IPS-NIHi11 (cell line): ENCODE measurements around the gene B4GALNT1.
A peak's percentile ranks its signal among the peaks of the same experiment; 100 is the strongest.
"Not testable (repeated sequence)": the region's sequence is repeated elsewhere in the genome, so short reads cannot be mapped to it uniquely, and the experiment has no call there.

Source experiments
- DNase-seq: peaks from one replicate; pipeline ENCODE4 v3.0.0; 2012; ENCODE audit warnings: mixed read lengths, low spot score

B4GALNT1 gene

GRCh38 chr12:57637364-57637763, 4.4 kb upstream of the B4GALNT1 start:
- no peak for DNase-seq

- not testable (repeated sequence) for DNase-seq
Measured at GRCh38 chr12:57636731-57637130, 3.7 kb upstream of the B4GALNT1 start.

GRCh38 chr12:57632073-57632957, 686 bp downstream of the B4GALNT1 start:
- peak; percentile 57 for DNase-seq

DNA sequence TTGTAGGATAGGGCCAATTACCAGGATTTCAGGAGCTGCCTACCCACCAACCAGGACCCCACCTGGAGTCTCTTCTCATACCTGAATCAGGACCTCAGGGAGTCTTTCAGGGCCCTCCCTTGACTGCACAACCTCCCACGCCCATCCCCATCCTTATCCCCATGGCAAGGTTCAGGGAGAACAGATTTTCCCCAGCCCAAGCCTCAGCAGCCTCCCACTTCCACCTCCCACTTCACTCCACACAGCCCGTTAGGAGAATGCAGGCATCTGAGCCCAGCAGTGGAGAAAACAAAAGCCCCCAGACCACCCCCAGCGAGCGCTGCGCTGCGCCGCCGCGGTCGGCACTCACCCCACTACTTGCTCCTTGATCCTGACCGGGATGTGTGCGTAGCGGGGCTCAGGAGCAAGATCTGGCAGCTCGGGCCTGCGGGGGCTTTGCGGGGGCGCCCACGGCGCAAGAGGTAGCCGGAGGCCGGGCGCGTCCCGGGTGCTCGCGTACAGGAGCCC, 1.4 kb downstream of the B4GALNT1 start:
- no peak for DNase-seq

DNA sequence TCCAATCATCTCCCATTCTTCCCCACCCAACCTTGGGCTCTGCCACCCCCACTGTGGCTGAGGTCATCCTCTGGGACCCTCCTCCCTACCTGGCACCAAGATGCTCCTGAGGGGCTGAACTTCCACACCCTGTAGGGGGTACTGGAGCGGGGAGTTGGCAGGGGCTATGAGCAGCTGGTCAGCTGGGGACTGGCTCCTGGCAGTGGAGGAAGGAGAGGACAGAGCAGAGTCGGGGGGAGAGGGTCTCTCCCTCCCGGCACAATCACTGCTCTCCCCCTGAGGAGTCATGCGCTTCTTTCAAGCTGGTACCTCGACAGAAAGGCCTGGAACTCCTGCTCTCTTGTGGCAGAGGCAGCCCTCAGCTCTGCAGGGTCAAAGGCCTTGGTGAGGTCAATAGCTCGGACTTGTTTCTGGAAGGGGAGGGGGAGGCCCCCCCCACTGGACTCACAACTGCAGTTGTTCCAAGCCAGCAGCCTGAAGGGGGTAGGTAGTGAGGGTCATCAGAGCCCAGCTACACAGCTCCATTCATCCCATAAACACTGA, 2.0 kb downstream of the B4GALNT1 start:
- DNase-seq, result no peak

- DNase-seq, result no peak
Measured at GRCh38 chr12:57629897-57630471, 3.0 kb downstream of the B4GALNT1 start.

- no peak for DNase-seq
Measured at GRCh38 chr12:57628280-57629191, 4.5 kb downstream of the B4GALNT1 start.

GRCh38 chr12:57627501-57628279, 5.3 kb downstream of the B4GALNT1 start:
- peak; percentile 44 for DNase-seq

DNA sequence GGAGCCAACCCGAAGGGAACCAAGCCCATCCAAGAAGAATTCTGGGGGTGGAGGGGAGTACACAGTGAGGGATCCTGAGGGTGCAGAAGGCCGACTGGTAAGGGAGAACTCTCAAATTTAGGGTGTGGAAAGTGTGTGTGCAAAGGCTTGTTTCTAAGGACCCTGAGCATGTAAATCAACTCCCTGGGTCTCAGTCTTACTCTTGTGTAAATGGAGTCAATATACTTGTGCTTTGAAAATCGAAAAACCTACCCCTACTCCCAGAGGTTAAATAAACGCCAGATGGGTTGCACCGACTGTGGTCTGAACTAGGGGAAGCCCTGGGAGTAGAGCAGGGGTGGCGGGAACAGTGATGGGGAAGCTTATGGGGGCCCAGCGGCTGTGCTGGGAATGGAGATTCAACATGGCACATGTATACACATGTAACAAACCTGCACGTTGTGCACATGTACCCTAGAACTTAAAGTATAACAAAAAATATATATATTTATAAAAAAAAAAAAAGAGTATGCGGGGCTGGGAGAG, 6.0 kb downstream of the B4GALNT1 start:
- DNase-seq, result no peak

DNA sequence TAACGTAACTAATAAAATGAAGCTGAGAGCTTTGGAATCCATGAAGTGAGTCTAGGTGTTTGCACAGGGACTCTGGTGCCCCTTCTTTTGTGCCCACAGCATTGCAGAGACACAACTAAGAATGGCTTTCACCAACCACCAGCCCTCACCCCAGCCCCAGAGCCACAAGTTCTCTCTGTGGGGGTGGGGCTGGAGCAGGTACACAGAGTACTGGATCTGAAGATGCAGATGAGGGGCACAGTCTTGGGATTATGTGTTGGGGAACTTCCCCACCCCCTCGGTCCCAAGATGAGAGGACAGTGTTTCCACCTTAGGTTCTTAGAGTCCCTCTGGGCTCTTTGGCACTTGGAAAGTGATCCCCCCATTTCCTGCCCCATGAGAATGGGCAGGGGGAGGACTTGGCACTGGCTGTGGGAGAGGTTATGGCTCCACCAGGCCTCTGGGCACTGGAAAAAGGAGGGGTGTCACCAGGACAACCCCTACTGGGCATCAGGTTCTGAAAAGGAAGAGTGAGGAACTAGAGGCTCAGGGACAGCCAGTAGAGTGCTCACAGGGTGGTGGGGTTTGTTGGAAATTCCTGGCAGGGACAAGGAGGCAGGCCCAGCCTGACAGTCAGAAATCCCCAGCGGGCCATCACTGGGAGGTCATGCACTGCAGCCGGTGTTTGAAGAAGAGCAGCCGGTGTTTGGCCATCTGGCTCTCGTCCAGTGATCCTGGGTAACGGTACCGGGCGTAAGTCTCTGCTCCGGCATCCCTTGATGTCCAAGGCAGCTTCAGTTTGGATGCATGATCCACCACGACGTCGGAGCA, 6.7 kb downstream of the B4GALNT1 start:
- DNase-seq, result no peak

- DNase-seq, result no peak
Measured at GRCh38 chr12:57625261-57626032, 7.6 kb downstream of the B4GALNT1 start.

- no peak for DNase-seq
Measured at GRCh38 chr12:57624441-57625220, 8.4 kb downstream of the B4GALNT1 start.

DNA sequence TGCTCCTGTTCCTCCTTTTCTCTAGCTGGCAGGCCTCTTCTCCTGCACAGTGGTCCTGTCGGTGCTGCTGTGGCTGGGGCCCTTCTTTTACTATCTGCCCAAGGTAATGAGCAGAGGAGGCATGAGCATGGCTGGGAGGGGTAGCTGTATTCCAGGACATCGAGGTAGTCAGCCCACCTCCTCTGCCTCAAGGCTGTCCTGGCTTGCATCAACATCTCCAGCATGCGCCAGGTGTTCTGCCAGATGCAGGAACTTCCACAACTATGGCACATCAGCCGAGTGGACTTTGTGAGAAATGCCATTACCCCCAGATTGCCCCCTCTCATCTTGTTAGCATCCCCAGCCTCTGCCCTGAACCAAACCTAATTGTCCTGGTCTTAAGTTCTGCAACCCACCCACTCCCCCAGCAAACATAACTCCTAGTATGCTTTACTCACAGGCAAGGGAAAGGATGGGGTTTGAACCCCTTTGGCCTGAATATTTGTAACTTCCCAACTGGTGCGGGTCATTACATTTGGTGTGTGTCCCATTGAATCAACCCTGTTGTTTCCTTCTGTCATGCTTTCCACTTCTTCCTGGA, 9.1 kb downstream of the B4GALNT1 start:
- DNase-seq, result no peak

DNA sequence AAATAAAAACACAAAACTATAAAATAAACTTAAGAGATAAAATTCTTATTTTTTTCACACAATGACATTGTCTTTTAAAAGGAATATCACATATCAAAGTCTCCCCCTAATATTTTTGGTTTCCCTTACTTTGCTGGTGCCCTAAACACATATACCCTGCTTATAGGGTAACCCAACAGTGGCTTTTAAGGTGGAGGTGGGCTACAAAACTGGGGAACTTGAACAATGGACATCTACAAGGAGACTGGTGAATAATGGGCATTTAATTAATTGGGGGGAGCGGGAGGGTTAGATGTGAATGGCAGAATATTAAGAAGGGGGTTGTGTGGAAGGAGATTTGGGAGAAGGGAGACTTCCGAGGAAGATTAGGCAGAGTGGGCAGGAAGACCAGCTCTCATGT, 9.6 kb downstream of the B4GALNT1 start:
- DNase-seq, result no peak

DNA sequence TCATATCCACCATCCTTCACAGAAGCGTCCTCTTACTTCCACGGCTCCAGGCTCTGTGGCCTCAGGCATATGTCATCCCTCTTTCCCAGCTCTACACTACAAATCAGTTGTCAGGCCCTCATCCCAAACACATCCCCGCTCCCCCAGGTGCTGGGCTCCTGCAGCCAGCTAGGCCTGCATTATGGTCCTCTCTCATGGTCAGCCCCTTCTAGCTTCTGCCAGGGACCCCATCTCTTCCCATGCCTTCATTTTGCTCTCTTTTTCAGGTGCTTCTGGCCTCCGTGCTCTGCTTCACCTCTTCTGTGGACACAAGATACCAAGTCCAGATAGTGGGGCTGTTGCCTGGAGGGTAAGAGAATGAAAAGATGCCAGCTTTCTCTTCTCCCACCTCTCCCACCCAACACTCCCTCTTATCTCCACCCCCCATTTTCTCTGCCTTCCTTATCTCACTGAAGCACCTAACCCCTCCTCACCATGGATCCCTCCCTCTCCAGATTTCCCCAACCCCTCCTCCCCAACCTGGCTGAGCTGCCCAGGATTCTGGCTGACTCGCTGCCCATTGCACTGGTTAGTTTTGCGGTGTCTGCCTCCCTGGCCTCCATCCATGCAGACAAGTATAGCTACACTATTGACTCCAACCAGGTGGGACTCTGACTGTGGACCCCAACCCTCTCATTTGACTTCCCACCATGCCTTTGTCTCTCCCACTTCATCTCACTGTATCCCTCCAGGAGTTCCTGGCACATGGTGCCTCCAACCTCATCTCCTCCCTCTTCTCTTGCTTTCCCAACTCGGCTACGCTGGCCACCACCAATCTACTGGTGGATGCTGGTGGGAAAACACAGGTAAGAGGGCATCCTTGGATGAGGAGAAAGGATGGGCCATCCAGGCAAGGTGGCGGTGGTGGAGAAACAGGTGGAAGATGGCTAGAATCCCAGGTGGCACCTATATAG, 10.4 kb downstream of the B4GALNT1 start:
- no peak for DNase-seq

DNA sequence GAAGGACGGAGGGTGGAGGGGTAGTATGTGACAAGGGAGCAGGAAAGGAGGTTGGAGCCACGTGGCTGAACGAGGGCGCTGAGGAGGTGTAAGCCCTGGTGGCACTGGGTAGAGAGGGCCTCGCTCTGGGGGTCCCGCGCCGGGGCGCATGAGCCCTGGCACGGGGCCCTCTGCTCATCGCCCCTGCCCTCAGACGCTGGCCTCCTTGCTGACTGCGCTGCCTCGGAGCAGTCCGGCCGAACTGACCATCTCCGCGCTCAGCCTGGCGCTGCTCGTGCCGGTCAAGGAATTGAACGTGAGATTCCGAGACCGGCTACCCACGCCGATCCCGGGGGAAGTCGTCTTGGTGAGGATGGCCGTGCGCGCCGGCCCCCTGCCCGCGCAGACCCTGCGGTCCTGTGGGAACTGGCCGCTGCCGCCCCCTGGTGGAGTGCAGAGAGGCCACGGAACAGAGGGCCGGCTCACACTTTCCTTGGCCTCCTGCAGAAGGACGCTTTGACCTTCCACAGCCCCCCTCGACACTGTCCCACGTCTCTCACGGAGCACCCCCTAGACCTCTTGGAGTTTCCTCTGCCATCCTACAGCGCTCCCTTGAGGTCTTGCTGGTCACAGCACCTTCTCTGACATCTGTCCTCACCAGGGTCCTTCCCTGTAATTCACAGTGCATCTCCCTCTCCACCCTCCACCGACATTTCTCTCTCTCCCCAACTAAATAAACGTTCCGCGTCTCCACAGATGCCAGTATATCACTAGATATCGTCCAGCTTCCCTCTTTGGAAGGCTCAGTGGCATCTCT, 11.3 kb downstream of the B4GALNT1 start:
- peak; percentile 91 for DNase-seq
